Ramos (cell line): ENCODE data around the gene SNTG2.
"Not testable (repeated sequence)": the region's sequence is repeated elsewhere in the genome, so short reads cannot be mapped to it uniquely, and the experiment has no call there.

ENCODE experiments used
- in situ Hi-C: fragments of 300-500 bp; cut with MboI; formaldehyde crosslinking; loops from one replicate; pipeline ENCODE4 v1.14.3; 2022; ENCODE audit warnings: low sequenced_read_pairs; ENCODE audit not compliant: unreplicated experiment

SNTG2 gene

DNA sequence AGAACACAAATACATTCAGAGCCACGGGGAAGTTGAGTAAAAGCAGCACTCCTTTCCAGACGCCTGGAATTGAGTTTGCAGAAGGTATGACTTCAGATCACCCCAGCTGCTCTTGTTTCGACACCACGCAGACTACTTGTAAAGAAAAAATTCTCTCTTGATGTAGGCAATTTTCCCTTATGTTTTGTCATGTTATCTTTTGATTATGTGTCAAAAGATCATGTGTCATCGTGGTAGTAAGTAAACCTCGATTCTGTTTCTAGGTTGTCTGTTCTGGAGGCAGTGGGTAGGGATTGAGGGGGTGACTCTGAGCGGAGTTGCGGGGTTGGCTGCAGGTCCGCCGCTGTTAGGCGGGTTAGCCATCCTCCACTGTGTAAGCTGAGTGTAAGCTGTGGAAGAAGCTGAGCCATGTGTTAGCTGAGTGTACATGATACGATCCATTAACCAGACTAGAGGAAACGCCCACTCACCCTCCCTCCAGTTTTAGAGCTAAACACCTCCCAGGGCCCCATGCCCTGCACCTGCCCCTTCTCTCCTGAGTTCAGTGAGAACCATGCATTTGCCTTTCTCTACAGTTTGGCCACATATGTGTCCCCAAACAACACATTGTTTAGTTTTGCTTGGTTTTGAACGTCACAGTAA is 181.8 kb downstream of the SNTG2 start:
- in situ Hi-C loops, result no loop called here

DNA sequence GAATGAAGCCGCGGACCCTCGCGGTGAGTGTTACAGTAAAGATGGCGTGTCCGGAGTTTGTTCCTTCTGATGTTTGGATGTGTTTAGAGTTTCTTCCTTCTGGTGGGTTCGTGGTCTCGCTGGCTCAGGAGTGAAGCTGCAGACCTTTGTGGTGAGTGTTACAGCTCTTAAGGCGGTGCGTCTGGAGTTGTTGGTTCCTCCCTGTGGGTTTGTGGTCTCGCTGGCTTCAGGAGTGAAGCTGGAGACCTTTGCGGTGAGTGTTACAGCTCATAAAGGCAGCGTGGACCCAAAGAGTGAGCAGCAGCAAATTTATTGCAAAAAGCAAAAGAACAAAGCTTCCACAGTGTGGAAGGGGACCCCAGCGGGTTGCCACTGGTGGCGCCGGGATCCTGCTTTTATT is 183.2 kb downstream of the SNTG2 start:
- in situ Hi-C loops, result not testable (repeated sequence)

DNA sequence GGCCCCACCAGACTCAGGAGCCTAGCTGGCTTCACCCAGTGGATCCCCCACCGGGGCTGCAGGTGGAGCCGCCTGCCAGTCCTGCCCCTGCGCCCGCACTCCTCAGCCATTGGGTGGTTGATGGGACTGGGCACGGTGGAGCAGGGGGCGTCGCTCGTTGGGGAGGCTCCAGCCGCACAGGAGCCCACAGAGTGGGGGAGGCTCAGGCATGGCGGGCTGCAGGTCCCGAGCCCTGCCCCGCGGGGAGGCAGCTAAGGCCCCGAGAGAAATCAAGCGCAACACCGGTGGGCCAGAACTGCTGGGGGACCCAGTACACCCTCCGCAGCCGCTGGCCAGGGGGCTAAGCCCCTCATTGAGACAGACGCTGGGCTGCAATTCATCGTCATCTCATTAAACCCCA is 184.0 kb downstream of the SNTG2 start:
- in situ Hi-C loops, result no loop called here

DNA sequence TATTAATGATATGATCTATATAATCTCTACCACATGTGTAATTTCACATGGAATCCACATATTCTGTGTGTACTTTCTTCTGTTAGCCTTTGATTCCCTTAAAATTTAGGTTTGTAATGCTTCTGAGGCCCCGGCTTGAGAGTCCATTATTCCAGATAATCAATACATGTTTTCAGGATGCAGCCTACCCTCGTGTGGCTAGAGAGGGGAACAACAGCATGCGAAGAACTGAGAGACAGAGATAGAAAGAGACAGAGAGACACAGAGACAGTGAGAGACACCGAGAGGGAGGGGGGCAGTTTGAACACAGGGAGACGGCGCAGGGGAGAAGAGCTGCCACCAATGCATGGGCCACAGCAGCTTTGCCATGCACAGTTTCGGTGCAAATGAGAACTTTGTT is 185.4 kb downstream of the SNTG2 start:
- in situ Hi-C loops, result no loop called here

DNA sequence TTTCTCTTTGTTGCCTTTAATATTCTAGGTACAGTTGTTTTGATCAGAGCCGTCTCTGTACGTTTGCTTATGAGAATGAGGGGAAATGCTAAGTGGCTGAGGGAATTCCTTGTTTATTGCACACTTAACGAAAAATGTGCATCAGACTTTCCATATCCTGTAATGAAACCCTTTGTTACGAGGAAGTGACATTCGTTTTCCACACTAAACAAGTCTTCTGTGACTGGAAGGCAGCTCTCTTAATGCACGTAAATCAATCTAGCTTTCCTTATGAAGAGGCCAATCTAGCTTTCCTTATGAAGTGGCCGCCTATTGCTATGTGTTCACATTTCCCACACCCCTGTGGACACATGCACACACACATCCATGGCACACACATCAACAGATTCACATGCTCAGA is 186.2 kb downstream of the SNTG2 start:
- in situ Hi-C loops, result no loop called here

DNA sequence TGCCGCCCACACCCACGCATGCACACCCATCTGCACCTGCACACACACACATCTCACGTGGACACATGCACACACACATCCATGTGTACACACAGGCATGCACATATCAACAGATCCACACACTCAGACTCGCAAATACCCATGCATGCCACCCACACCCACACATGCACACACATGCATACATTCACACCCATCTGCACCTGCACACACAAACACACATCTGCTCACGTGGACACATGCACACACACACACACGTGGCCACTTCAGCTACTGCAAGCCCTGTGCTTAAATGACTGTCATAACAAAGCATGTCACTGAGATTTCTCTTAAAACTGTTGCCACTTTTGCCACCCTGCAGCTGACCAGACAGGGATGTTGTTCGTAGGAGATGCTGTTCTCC is 186.6 kb downstream of the SNTG2 start:
- in situ Hi-C loops, result no loop called here

DNA sequence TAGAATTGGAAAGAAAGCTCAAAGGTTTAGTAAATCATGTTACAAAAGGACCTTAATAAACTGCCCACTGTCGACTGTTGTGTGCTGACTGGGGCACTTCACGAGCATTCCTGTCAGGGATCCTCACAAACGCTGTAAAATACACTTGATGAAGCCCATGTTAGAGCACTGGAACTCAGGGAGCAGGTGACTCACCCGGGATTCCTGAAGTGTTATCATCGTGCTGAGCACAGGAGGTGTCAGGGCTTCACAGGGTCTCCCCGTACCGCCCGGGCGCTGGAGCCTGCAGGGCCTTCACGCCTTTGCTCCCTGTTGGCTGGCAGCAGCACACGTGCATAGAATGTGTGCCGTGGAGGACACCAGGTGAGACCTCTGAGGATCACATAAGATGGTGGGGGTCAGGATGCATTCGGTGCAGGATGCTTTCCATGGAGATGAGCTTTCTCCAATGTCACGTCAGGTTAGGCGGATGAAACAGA is 187.3 kb downstream of the SNTG2 start:
- in situ Hi-C loops, result no loop called here

DNA sequence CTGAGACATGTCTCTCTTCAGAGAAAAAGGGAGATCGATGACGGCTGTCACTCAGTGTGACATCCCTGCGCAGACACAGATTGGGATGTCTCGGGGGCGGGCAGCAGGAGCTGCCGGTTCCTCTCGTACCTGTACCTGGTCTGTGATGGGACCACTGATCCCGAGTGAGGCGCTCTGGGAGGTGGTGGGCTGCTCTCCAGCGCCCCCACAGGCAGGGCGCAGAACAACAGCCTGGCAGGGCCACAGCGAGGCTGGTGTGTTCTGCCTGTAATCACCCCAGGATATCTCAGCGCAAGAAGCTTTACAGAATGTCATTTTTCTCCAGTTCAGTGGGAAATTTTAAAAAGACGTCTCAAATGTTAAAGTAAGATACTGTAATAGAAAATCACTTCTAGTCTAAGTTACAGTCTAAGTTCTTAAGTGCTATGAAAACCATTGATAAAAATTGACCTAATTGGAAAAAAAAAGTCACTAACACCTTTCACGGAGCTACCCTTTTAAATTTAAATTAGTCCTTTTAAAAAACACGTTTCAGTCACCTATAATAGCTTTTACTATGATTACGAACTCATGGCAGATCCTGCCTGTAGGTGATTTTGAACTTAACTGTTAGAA is 189.8 kb downstream of the SNTG2 start:
- in situ Hi-C loops, result no loop called here

DNA sequence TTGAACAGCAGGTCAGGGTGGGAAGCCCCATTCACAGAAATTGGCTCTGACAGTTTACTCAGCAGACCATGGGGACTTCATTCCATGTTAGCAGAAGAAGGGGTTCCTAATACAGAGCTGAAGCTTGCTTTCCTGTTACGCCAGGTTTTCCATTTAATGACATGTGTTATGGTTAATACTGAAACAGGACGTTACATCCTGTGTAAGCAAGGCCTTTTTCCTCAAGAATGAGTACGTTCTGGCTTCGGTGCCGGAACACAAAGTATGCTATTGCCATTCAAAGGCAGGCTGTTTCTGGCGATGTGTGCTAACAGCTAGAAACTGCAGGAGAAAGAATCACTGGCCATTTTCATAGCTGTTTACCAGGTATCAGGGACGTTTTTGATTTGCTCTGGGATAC is 190.4 kb downstream of the SNTG2 start:
- in situ Hi-C loops, result no loop called here

DNA sequence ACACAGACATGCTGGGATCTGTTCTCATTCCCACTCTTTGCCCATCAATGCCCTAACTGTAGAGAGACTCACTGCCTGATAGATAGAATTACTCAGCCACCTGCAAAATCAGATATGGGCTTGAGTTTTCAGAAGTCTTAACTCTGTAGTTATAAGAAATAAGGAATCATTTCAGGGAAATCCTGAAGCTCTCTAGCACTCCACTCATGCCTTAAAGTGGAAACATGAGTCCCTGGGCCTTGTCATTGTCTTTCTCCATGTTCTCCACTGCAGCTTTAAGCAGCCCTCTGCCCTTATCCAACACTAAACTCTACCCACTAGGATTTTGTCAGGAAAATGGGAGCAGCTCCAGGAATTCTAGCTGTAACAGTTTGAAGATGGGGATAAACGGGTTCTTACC is 192.5 kb downstream of the SNTG2 start:
- in situ Hi-C loops, result no loop called here

DNA sequence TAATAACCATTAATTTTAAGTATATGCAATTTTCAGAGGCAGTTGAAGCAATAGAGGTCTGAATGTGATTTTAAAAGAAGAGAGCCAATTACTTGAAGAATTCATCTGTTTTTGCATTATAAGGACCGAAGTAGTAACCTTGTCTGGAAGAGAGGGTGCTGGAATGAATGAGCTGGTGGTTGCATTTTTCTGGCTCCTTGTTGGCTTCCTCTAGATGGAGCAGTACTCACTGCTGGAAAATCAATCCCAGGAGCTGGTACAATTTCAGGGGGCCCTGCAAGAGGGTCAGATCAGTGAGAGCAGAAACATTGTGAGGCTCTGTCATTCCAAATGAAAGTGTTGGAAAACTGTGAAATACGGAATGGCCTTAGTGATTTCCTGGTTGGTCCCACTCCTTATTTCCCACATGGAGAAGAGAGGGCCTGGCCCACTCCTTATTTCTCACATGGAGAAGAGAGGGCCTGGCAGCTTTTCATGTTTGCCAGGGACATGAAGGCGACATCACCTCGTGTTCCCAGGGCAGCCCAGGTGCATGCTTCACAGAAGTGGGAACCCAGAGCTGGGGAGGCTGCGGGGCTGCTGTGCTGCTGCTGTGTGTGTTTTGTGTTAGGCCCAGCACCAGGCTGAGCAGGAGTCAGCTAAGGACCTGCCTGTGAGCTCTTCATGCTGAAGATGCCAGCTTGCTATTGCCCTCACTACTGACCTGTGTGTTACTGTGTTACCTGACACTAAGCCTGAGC is 197.4 kb downstream of the SNTG2 start:
- in situ Hi-C loops, result no loop called here

DNA sequence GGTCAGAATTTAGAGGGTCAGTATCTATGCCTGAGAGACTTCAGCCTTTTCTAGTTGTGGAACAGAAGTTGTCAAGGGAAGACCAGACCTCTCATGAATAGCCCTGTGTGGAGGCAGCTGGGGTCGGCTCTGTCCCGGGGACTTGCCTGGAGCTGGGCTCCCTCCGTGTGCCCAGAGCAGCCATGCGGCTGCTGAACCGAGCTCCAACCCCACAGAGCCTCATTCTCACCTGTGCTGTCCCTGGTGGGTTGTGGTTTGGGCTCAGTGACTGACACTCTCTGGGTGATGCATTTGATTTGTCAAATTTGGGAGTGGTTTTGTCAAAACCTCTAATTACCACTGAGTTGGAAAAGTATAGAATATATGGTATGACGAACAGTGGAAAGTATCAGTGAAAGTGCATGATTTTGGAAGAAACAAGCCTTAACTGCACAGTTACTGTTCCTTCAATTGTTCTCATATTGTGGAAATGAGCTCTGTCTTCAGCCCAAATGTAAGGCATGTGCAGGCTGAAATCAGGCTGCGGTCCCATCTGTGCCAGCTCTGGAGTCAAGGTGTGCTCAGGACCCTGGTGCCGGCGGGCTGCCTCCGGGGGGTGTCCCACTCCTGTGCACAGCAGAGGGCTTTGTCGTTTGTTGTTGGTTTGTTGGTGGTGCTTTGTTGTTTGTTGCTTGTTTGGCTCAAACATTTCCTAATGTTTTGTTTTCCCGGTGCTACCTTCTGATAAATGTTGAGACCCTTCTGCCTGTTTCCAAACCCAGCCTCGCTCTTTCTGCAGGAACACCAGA is 200.3 kb downstream of the SNTG2 start:
- in situ Hi-C loops, result no loop called here

DNA sequence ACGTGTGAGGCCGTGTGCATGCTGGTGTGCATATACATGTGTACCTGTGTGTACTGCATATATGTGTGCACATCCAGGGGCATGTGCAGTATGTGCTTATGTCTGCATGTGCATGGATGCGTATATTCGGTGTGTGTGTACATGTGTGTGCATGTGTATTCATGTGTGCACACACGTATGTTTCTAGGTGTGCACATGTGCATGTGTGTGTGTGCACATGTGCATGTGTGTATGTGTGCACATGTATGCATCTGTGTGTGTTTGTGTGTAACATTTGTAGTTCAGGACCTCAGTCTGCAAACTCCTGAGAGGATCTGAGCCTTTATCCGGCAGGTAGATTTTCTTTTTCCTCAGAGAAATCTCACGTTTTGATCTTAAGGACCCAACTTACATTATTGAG is 201.7 kb downstream of the SNTG2 start:
- in situ Hi-C loops, result no loop called here

DNA sequence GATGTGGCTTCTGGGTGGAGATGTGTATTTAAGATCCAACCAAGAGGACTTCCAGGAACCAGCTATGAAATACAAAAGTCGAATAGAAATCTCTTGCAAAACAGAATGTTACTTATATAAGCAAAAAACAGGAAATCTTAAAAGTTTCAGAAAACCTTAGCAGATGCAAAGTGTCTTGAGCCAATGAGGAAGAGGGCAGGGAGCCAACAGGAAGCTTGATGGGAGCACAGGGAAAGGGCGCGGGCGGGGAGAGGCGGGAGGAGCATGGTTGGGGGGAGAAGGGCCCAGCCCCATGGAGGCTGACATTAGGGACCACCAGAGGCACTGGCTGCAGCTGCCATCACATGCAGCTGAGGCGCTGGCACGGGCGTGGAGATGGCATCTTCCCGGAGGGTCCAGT is 203.3 kb downstream of the SNTG2 start:
- in situ Hi-C loops, result no loop called here

DNA sequence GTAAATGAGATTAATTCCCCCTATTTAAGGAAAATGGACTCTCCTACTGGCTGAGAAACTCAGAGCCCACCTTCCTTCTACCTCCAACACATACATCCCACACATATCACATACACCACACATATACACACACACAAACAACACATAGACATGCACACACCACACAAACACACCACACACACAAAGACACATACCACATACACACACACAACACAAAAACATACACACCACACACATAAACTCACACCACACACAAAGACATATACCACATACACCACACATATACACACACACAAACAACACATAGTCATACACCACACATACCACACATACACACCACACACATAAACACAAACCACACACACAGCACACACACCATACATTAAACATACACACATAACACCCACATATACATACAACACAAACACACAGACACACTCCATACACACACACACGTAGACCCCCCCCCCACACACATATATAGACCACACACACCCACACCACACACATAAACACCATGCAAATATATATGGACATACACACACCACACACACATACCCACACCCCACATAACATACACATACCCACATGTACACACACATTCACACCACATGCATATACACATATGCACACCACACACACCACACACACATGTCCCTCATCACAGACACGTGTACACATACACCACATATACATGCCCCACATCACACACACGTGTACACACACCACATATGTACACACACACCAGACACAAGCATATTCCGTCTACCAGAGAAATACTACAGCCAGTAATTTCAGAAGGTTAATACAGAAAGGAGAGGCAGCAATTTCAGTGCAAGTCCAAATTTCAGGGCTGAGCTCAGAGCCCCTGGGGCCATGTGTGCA is 204.3 kb downstream of the SNTG2 start:
- in situ Hi-C loops, result no loop called here

DNA sequence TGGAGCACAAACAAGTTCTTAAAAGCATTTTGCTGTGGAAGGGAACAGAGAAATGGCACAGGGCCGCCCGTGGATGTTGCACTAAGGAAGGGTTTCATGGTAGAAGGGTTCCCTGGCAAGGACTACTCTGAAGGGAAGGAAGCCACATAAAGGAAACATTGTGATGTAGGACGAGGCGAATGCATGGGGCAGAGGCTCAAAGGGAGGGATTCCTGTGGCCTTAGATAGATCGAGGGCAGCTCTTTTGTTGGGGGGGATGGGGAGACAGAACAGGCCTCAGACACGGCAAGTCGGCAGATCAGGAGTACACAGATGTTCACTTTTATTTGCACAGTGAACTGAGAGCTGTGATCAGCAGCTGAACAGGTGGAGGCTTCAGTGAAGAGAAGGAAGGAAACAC is 205.4 kb downstream of the SNTG2 start:
- in situ Hi-C loops, result no loop called here

DNA sequence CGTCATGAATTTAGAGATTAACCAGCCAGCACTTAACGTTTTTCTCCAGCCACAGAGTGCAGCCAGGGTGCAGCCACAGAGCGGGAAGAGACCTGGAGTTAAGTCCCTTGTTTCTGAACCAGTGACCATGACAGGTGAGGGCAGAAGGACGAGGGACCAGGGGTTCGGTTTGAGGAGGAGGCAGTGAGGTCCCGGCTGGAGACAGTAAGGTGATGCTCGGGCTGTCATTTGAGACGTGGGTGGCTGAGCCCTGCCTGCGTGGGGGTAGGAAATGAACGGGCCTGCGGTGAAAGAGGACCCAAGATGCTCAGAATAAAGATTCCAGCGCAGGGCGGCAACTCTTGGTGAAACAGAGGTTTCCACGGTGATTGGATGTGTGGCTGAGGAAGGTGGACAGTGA is 205.9 kb downstream of the SNTG2 start:
- in situ Hi-C loops, result no loop called here

DNA sequence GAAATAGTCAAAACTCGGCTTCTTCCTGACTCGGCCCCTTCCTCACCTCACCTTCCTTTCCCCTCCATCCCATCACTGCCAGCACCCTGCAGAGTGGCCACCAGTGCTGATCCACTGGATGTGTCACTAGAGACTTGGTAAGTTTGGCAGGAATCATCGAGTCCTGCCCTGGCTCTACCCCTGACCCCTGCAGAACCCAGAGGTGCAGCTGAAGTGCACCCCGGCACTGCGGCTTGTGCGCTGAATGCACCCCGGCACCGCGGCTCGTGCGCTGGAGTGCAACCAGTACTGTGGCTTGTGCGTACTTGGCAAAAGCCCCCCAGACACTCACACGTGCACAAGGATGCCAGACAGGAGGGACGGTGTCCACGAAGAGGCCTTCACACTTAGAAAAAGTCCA is 206.5 kb downstream of the SNTG2 start:
- in situ Hi-C loops, result no loop called here

DNA sequence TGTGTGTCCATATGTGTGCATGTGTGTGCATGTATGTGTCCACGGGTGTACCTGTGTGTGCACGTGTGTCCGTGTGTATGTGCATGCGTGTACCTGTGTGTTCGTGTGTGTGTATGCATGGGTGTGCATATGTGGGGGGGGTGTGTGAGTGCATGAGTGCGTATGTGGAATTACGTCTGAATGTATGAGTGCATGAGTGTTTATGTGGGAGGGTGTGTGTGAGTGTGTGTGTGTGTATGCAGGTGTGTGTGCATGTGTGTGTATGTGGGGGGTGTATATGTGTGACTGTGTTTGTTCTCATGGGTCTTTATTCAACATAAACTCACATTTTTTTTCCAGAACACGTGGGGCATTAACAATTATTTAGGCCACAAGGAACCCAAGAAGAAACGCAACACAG is 208.4 kb downstream of the SNTG2 start:
- in situ Hi-C loops, result no loop called here

DNA sequence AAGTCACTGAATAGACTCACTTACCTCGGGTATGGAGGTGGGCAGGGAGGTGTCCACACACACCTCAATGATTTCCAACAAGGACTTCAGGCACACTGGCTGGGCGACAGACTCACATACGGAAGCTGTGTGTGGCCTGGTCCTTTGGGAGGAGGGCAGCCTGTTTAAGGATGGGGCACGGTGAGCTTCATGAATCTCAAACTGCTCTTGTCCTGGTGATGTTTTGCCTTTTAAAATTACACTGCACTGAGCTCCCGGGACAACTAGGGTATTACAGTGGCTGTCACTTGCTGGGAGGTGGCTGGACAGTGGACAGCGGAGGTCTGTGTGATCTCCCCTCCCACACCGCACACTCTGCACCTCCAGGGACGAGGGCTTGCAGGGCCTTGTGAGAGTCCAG is 211.6 kb downstream of the SNTG2 start:
- in situ Hi-C loops, result no loop called here
